Left ventricle myocardium inferior (tissue), 1 donor: ENCODE results near the gene GPC5. TPM values are rescaled to one million over a fixed set of nuclear protein-coding genes. Genes with fewer than 3 reads are reported as not detected.
"Not testable (repeated sequence)": the region's sequence is repeated elsewhere in the genome, so short reads cannot be mapped to it uniquely, and the experiment has no call there.

ENCODE experiments used
- DNase-seq: peaks from one replicate; pipeline ENCODE4 v3.0.0-alpha.2; 2020
- H3K27ac ChIP-seq: fragments of 200-600 bp; replicated peaks from 2 replicates; pipeline ENCODE4 v1.8.0; 2021
- H3K27me3 ChIP-seq: fragments of 200-600 bp; 2 replicates; pipeline ENCODE4 v1.8.0; 2021; ENCODE audit warnings: low read depth
- H3K36me3 ChIP-seq: fragments of 200-600 bp; 2 replicates; pipeline ENCODE4 v1.8.0; 2021
- H3K4me1 ChIP-seq: fragments of 200-600 bp; 2 replicates; pipeline ENCODE4 v1.8.0; 2021
- H3K4me3 ChIP-seq: fragments of 200-600 bp; 2 replicates; pipeline ENCODE4 v1.8.0; 2021; ENCODE audit warnings: mild to moderate bottlenecking, moderate library complexity
- H3K9me3 ChIP-seq: fragments of 200-600 bp; replicated peaks from 2 replicates; pipeline ENCODE4 v1.8.0; 2021
- intact Hi-C: fragments of 100-400 bp; cut with micrococcal nuclease; formaldehyde crosslinking; loops from one replicate; pipeline ENCODE4 v1.11.0; 2022
- total RNA-seq: library from RNA; stranded (reverse); fragmentation: NEBNext Ultra II Directional; extraction: Animal tissue kit (Norgen Biotek cat#: 25700); gene quantifications from one replicate; pipeline ENCODE4 v1.2.1, GENCODE V29; 2021
- TF ChIP-seq, protein P1 (sequence below): fragments of 200-600 bp; IDR thresholded peaks from 2 replicates; pipeline ENCODE4 v1.8.0; 2021; ENCODE audit warnings: antibody characterized with exemption, mild to moderate bottlenecking, borderline replicate concordance
- donor health status: DM: no; HTN: yes; CAD: no; lungs with severe emphysema.

GPC5 gene
- total RNA-seq, 1 donor from 2014 or later: 1.5 TPM

DNA sequence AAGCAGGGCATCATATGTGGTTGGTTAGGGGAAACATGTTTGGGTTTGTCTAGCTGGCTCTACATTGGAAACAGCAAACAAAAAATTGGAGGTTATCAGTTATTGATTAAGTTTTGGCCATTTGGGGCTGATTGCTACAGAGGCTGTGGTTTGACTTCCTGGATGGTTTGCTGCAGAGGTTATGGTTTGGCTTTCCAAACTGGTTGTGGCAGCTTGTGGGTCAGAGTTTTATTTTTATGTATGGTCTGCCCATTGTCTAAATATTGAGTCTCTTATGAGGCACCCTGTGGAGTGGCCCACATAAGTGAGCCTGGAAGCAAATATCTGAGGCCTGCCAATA lies 261.6 kb downstream of the GPC5 start:
- Histone ChIP-seq H3K4me1 (no peaks in the 10 kb centered on the region), H3K4me3 (no peak overlapping the region), H3K36me3 (no peaks in the 10 kb centered on the region), H3K27ac (no peak overlapping the region), H3K9me3 (no peaks in the 10 kb centered on the region), H3K27me3 (no peaks in the 10 kb centered on the region)
- DNase-seq: no peak
- TF ChIP-seq, protein P1, sequence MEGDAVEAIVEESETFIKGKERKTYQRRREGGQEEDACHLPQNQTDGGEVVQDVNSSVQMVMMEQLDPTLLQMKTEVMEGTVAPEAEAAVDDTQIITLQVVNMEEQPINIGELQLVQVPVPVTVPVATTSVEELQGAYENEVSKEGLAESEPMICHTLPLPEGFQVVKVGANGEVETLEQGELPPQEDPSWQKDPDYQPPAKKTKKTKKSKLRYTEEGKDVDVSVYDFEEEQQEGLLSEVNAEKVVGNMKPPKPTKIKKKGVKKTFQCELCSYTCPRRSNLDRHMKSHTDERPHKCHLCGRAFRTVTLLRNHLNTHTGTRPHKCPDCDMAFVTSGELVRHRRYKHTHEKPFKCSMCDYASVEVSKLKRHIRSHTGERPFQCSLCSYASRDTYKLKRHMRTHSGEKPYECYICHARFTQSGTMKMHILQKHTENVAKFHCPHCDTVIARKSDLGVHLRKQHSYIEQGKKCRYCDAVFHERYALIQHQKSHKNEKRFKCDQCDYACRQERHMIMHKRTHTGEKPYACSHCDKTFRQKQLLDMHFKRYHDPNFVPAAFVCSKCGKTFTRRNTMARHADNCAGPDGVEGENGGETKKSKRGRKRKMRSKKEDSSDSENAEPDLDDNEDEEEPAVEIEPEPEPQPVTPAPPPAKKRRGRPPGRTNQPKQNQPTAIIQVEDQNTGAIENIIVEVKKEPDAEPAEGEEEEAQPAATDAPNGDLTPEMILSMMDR: no peak
- intact Hi-C loops: no loop called here

DNA sequence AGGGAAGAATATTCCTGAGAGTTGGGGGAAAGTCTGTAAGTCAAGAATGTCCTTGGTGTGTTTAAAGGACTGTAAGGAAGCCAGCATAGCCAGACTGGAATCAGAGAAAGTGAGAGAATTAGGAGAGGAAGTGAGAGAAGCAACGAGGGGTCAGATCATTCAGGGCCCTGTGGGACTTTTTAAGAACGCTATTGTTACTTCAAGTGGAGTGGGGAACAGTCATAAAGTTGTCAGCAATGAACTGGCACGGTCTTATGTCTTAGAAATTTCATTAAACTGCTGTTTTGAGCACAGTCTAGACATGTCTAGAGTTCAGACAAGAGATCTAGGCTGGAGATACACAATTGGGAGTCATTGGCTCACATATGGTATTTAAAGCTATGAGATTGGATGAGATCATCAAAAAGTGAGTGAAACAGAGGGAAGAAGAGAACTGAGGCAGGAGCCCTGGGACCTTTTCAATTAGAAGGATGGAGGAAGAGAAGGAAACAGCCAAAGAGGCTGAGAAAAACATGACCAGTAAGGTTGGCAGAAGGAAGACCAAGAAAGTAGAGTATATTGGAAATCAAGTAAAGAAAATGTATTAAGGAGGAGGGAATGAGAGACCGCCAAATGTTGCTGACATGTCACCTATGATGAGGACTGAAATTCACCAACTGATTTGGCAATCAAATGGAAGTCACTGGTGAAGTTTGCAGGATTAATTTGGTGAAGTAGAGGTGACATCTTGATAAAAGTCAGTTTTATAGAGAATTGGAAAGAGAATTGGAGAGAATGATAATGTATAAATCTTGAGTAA lies 263.5 kb downstream of the GPC5 start:
- intact Hi-C loops: no loop called here
- Histone ChIP-seq H3K27ac (no peak overlapping the region), H3K4me1 (no peaks in the 10 kb centered on the region), H3K9me3 (no peaks in the 10 kb centered on the region), H3K27me3 (no peaks in the 10 kb centered on the region), H3K4me3 (no peak overlapping the region), H3K36me3 (no peaks in the 10 kb centered on the region)
- DNase-seq: no peak
- TF ChIP-seq, protein P1: no peak

DNA sequence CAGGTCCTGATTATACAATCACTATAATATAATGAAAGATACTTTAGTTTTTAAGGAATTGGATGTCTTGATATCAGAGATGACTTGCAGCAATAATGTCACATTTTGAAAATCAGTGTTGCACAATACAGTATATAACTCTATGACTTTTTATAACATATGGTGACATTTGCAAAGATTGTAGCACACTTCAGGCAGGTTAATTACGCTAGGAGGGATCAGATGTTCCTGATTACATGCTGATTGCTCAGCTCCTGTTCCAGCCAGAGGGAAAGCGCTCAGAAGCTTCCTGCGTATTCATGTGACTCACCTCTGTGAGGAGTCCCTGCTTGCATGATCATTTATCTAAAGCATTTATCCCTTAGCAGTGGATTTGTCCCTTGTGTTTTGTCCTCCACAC lies 265.6 kb downstream of the GPC5 start:
- TF ChIP-seq, protein P1: no peak
- no peak for DNase-seq
- Histone ChIP-seq H3K27ac (no peak overlapping the region), H3K4me3 (no peak overlapping the region), H3K4me1 (no peaks in the 10 kb centered on the region), H3K36me3 (no peaks in the 10 kb centered on the region), H3K27me3 (no peaks in the 10 kb centered on the region), H3K9me3 (no peaks in the 10 kb centered on the region)
- intact Hi-C loops: no loop called here

DNA sequence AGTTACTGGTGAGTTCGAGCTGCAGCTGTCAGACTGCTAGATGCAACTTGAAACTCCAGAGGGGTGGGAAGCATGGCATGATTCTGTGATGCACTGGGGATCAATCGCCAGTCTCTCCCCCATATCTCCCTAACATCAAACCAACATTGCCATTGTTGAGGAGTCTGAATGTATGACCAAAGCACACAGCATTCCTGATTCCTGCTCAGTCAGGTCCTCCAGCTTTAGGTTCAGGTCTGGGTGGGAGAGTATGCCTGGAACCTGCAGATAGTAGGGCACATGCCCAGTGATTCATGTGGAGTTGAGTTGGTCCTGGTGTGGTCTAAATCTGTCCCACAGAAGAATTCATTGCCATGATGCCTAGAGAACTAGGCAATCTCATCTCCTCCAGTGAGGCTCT lies 269.1 kb downstream of the GPC5 start:
- intact Hi-C loops: no loop called here

DNA sequence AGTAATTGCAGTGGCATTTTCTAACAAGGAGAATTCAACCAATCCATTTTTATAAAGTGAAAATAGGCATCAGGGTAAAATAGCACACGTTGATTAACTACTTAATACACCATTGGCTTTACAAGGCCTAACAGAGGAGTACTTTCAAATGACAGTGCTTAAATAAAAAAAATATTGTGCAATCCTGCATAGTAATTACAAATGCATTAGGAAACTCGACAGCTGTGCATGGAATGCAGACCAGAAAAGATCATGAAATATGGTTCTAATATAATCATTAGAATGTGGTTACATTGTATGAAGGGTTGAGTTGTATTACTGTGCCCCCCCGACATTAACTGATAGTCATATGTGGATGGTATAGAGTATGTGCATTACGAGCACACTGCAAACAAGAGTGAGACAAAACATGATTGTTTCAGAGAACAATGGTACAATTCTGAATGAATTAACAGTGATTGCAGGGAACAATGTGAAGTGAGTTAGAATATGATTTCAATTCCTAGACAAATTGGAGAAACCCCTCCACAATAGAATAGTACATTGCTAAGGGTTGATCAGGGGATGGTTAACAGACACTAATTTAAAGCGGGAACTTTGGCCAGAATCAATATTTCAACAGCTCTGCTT lies 270.6 kb downstream of the GPC5 start:
- Histone ChIP-seq H3K36me3 (no peaks in the 10 kb centered on the region), H3K9me3 (no peaks in the 10 kb centered on the region), H3K27me3 (no peaks in the 10 kb centered on the region), H3K4me1 (no peaks in the 10 kb centered on the region), H3K27ac (no peak overlapping the region), H3K4me3 (no peak overlapping the region)
- intact Hi-C loops: no loop called here
- TF ChIP-seq, protein P1: no peak
- no peak for DNase-seq

More for the DNA sequence above, 269.1 kb downstream of the GPC5 start:
- H3K27me3 ChIP-seq: no peaks in the 10 kb centered on the region
- H3K9me3 ChIP-seq: no peaks in the 10 kb centered on the region
- no peak overlapping the region for H3K4me3 ChIP-seq
- H3K4me1 ChIP-seq: no peaks in the 10 kb centered on the region
- no peaks in the 10 kb centered on the region for H3K36me3 ChIP-seq
- DNase-seq: no peak
- TF ChIP-seq, protein P1: no peak
- H3K27ac ChIP-seq: no peak overlapping the region

DNA sequence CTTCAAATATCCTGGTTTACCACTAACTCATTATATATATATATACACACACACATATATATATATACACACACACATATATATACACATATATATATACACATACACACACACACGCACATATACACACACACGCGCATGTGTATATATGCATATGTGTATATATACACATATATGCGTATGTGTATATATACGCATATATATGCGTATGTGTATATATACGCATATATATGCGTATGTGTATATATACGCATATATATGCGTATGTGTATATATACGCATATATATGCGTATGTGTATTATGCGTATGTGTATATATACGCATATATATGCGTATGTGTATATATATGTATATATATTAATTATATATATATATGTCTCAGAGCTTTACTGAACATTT lies 275.9 kb downstream of the GPC5 start:
- H3K4me3 ChIP-seq, H3K36me3 ChIP-seq, H3K9me3 ChIP-seq, H3K27me3 ChIP-seq, H3K4me1 ChIP-seq, DNase-seq, H3K27ac ChIP-seq, intact Hi-C loops: not testable (repeated sequence)
